Measurements from ENCODE around the gene DNAH8.

DNAH8 gene

DNA sequence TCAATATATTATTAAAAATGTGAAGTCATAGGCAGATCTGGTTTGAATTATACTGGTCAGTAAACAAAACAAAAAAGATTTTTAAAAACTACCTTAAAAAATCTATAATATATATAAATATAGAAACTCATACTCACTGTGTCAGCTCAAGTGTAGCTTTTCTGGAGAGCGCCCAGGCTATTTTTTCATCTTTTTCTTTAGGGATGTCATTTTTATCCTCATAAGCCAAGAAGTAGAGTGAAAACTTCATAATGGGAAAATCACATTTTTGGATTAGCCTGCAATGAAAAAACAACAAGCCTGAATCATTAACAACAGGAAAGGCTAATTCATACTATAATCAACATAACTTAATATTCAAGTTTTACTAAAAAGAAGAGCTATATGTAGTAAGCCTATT is 30.9 kb upstream of the DNAH8 start:
- no peaks in the 10 kb centered on the region for H3K9me2 ChIP-seq (replicated peaks; ENCODE audit: control insufficient read depth, low read length)
- H3K9me3 ChIP-seq (ENCODE audit: control insufficient read depth, insufficient read depth, low read length) = no peaks in the 10 kb centered on the region
- H3K4me2 ChIP-seq (ENCODE audit: low read length) = no peak overlapping the region
- peaks cover 12% of the 10 kb centered on the region for H4K20me1 ChIP-seq (ENCODE audit: control insufficient read depth, insufficient read depth, low read depth, low read length)
- no peak overlapping the region for H3K4me3 ChIP-seq (ENCODE audit: low read length)
- peaks cover 10% of the 10 kb centered on the region for H3K4me1 ChIP-seq (ENCODE audit: control insufficient read depth, low read length)
- no peak overlapping the region for H3K27ac ChIP-seq (ENCODE audit: low read depth, low read length)
- no peaks in the 10 kb centered on the region for H3K27me3 ChIP-seq (ENCODE audit: control insufficient read depth, low read length)
- TF ChIP-seq, protein P1, sequence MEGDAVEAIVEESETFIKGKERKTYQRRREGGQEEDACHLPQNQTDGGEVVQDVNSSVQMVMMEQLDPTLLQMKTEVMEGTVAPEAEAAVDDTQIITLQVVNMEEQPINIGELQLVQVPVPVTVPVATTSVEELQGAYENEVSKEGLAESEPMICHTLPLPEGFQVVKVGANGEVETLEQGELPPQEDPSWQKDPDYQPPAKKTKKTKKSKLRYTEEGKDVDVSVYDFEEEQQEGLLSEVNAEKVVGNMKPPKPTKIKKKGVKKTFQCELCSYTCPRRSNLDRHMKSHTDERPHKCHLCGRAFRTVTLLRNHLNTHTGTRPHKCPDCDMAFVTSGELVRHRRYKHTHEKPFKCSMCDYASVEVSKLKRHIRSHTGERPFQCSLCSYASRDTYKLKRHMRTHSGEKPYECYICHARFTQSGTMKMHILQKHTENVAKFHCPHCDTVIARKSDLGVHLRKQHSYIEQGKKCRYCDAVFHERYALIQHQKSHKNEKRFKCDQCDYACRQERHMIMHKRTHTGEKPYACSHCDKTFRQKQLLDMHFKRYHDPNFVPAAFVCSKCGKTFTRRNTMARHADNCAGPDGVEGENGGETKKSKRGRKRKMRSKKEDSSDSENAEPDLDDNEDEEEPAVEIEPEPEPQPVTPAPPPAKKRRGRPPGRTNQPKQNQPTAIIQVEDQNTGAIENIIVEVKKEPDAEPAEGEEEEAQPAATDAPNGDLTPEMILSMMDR (IDR thresholded peaks at IDR 0.05; ENCODE audit: low read depth, low read length, poor library complexity, severe bottlenecking) = no peak
- no peak for TF ChIP-seq EZH2phosphoT487 (IDR thresholded peaks at IDR 0.05; ENCODE audit: borderline replicate concordance, low read length)
- H3F3A ChIP-seq (ENCODE audit: control insufficient read depth, insufficient read depth) = peaks cover 6% of the 10 kb centered on the region; the same call in 1 of the 2 replicates
- H3K79me2 ChIP-seq (ENCODE audit: control insufficient read depth, low read length) = peaks cover 41% of the 10 kb centered on the region
- peaks cover 75% of the 10 kb centered on the region for H3K36me3 ChIP-seq (ENCODE audit: control insufficient read depth, low read length)

DNA sequence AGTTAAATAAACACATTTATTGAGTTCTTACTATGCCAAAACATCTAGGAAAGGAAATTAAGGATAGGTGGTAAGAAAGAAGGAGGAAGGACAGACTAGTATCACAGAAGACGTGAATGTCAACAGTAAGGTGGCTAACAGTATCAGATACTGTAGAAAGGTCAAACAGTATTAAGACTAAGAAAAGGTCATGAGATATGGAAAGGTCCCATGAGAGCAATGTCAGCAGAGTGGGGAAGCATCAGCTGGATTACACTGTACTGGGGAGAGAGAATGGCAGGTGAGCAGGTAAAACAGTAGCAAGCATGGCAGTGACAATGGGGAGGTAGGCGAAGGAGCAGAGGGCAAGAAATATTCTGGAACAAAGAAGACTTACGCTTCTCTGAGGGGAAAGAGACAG is 30.2 kb upstream of the DNAH8 start:
- Histone ChIP-seq H3K4me1 (ENCODE audit: control insufficient read depth, low read length) (peaks cover 14% of the 10 kb centered on the region), H3K27ac (ENCODE audit: low read depth, low read length) (no peak overlapping the region), H3F3A (ENCODE audit: control insufficient read depth, insufficient read depth) (peaks cover 6% of the 10 kb centered on the region; the same call in 1 of the 2 replicates), H4K20me1 (ENCODE audit: control insufficient read depth, insufficient read depth, low read depth, low read length) (peaks cover 12% of the 10 kb centered on the region), H3K27me3 (ENCODE audit: control insufficient read depth, low read length) (no peaks in the 10 kb centered on the region), H3K4me2 (ENCODE audit: low read length) (no peak overlapping the region), H3K4me3 (ENCODE audit: low read length) (no peak overlapping the region), H3K9me3 (ENCODE audit: control insufficient read depth, insufficient read depth, low read length) (no peaks in the 10 kb centered on the region), H3K9me2 (replicated peaks; ENCODE audit: control insufficient read depth, low read length) (no peaks in the 10 kb centered on the region), H3K79me2 (ENCODE audit: control insufficient read depth, low read length) (peaks cover 48% of the 10 kb centered on the region), H3K36me3 (ENCODE audit: control insufficient read depth, low read length) (peaks cover 71% of the 10 kb centered on the region)
- TF ChIP-seq, protein P1 (IDR thresholded peaks at IDR 0.05; ENCODE audit: low read depth, low read length, poor library complexity, severe bottlenecking) = no peak
- TF ChIP-seq EZH2phosphoT487 (IDR thresholded peaks at IDR 0.05; ENCODE audit: borderline replicate concordance, low read length) = no peak

DNA sequence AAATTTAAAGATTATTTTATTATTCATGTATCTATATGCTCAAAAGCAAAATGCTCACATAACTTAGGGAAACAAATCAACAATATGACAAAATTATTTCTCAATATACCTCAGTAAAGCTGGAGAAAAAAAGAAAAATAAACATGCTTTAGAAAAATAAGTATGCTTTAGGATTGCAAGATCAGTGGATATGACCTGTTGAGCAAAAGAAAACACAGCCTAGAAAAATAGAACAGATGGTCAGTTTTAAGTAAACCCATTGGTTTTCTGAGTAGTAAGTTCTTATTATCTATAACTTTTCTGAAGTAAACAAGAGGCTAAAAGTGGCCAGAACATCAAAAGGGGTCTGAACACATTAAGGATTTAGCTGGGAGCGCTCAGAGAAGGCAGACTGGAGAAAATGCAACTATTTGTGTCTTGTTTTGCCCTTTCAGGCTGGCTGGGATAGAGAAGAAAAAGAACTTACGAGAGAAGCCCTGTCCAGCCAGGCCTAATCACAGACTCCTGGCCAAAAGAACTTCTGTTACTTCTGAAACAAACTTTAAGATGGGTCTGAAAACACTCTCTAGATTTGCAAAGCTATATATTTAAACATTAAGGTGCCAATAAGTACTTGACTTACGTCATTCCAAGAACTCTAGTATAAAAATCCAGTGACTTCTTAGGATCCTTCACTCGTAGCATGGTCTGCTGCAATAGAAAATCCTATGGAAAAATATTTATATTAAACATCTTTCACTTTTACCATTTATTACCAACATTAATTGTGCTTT is 28.7 kb upstream of the DNAH8 start:
- Histone ChIP-seq H3F3A (ENCODE audit: control insufficient read depth, insufficient read depth) (peaks cover 4% of the 10 kb centered on the region; the same call in 1 of the 2 replicates), H3K27ac (ENCODE audit: low read depth, low read length) (no peak overlapping the region), H4K20me1 (ENCODE audit: control insufficient read depth, insufficient read depth, low read depth, low read length) (peaks cover 14% of the 10 kb centered on the region), H3K36me3 (ENCODE audit: control insufficient read depth, low read length) (peaks cover 63% of the 10 kb centered on the region), H3K79me2 (ENCODE audit: control insufficient read depth, low read length) (peaks cover 62% of the 10 kb centered on the region), H3K4me3 (ENCODE audit: low read length) (no peak overlapping the region), H3K9me2 (replicated peaks; ENCODE audit: control insufficient read depth, low read length) (no peaks in the 10 kb centered on the region), H3K27me3 (ENCODE audit: control insufficient read depth, low read length) (no peaks in the 10 kb centered on the region), H3K9me3 (ENCODE audit: control insufficient read depth, insufficient read depth, low read length) (no peaks in the 10 kb centered on the region), H3K4me1 (ENCODE audit: control insufficient read depth, low read length) (peaks cover 14% of the 10 kb centered on the region), H3K4me2 (ENCODE audit: low read length) (no peak overlapping the region)
- TF ChIP-seq, protein P1 (IDR thresholded peaks at IDR 0.05; ENCODE audit: low read depth, low read length, poor library complexity, severe bottlenecking) = no peak
- no peak for TF ChIP-seq EZH2phosphoT487 (IDR thresholded peaks at IDR 0.05; ENCODE audit: borderline replicate concordance, low read length)
